Measurements from ENCODE around the gene MTUS2. TPM values are rescaled to one million over a fixed set of nuclear protein-coding genes. Genes with fewer than 3 reads are reported as not detected.

The MTUS2 gene
- total and polyA plus RNA-seq, 10 of the 15 experiments (the other 5 are each of a cell fraction or from before 2014, with no cell fraction given), result under 0.01 to 0.05 (median 0.02) TPM; not detected in 6

DNA sequence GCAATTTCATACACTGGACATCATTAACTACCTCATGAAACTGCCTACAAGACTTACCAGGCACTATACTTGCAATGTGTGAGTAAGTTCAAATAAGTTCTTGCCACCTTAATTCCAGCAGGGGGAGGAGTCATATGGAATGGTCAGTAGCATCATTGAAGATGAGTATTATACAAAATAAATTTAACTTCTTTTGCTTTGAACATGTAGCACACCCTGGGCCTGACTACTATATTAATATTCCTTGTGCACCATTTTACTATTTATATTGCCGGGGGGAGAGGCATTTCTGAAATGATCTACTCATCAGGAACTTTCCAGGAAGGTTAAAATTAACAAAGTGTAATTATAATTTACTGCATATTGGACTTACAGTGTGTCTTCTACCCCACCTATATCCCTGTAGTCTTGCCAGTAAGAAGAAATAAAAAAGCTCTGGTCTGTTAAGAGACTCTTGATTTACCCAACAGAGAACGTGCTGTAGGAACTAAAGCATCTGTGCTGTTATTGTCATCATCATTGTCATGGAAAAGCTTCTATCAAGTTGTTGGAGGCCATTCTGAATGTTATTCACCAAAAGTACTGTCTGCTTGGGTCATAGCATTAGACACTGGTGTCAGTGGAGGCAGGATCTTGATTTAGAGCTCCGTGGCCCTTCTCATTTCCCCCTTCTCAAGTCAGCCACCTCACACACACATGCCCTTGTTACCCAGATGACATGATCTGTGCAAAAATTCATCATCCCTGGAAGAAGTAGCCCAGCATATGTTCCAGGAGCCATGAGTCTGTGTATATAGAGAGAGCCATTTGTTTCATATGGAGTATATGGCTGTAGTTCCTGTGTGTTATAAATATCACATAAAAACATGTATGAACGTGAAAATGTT lies 147.1 kb downstream of the MTUS2 start:
- no peaks in the 10 kb centered on the region for H3K4me1 ChIP-seq (ENCODE audit: control insufficient read depth, insufficient read depth, low read length)
- intact Hi-C loops (cut with micrococcal nuclease; ENCODE audit: unreplicated experiment) (loop anchor here (10.0 kb wide), 1 partner anchor 398 kb away; no protein-coding TSS in a partner anchor), in situ Hi-C loops (cut with MboI) (no loop called here)
- no peak overlapping the region for H2AFZ ChIP-seq (ENCODE audit: control insufficient read depth, low read depth, low read length)
- no peak overlapping the region for H3K9ac ChIP-seq (ENCODE audit: control insufficient read depth, insufficient read depth, low read length)
- FAIRE-seq, result no peak
- BruUV-seq (replicated peaks), result no TSS peak
- no peak overlapping the region for H3K4me3 ChIP-seq
- ChIA-PET SMC1A (ENCODE audit: uncharacterized antibody, unreplicated experiment) (no interaction called here), POLR2A (no interaction called here), CTCF (no interaction called here), RAD21 (ENCODE audit: unreplicated experiment) (no interaction called here)
- no peaks in the 10 kb centered on the region; a peak in 1 of 4 replicates for H3K27me3 ChIP-seq (replicated peaks in 1 of 2; ENCODE audit: control insufficient read depth in 2 of 2, insufficient read depth in 2 of 2, low read length in 1 of 2)
- 4% methylated on average over 4 of the region's 4 CpGs for WGBS (ENCODE audit: insufficient coverage, insufficient replicate concordance, low lambda C conversion rate, missing lambda C conversion rate)
- DNase-seq (ENCODE audit: low read depth, low spot score), result no peak
- no peak overlapping the region for H3K4me2 ChIP-seq (ENCODE audit: control insufficient read depth, insufficient read depth)
- no peaks in the 10 kb centered on the region for H3K36me3 ChIP-seq (ENCODE audit: control insufficient read depth in 2 of 2, insufficient read depth in 2 of 2, low read length in 1 of 2)
- TF ChIP-seq ZNF217 (IDR thresholded peaks at IDR 0.05) (no peak), BHLHE40 (IDR thresholded peaks at IDR 0.05; ENCODE audit: borderline replicate concordance in 1 of 2, low read depth in 2 of 2, low read length in 1 of 2) (no peak)
- TF ChIP-seq, protein P1, sequence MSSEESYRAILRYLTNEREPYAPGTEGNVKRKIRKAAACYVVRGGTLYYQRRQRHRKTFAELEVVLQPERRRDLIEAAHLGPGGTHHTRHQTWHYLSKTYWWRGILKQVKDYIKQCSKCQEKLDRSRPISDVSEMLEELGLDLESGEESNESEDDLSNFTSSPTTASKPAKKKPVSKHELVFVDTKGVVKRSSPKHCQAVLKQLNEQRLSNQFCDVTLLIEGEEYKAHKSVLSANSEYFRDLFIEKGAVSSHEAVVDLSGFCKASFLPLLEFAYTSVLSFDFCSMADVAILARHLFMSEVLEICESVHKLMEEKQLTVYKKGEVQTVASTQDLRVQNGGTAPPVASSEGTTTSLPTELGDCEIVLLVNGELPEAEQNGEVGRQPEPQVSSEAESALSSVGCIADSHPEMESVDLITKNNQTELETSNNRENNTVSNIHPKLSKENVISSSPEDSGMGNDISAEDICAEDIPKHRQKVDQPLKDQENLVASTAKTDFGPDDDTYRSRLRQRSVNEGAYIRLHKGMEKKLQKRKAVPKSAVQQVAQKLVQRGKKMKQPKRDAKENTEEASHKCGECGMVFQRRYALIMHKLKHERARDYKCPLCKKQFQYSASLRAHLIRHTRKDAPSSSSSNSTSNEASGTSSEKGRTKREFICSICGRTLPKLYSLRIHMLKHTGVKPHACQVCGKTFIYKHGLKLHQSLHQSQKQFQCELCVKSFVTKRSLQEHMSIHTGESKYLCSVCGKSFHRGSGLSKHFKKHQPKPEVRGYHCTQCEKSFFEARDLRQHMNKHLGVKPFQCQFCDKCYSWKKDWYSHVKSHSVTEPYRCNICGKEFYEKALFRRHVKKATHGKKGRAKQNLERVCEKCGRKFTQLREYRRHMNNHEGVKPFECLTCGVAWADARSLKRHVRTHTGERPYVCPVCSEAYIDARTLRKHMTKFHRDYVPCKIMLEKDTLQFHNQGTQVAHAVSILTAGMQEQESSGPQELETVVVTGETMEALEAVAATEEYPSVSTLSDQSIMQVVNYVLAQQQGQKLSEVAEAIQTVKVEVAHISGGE (CRISPR knock-in tag; IDR thresholded peaks at IDR 0.05), result no peak
- ATAC-seq, result no peak
- H3K27ac ChIP-seq (ENCODE audit: control insufficient read depth, insufficient read depth), result no peak overlapping the region
- H3K79me2 ChIP-seq (ENCODE audit: control insufficient read depth, insufficient read depth, low read length), result no peaks in the 10 kb centered on the region
- H3K9me3 ChIP-seq (replicated peaks; ENCODE audit: control insufficient read depth, insufficient read depth, low read length), result no peaks in the 10 kb centered on the region
- H4K20me1 ChIP-seq (ENCODE audit: control insufficient read depth, insufficient read depth), result no peaks in the 10 kb centered on the region
